ENCODE results near the gene PRRX2. TPM values are rescaled to one million over a fixed set of nuclear protein-coding genes. Genes with fewer than 3 reads are reported as not detected.

Gene PRRX2
- total RNA-seq, 5 donors from 2014 or later (not counting 1 experiment from before 2014, with no cell fraction given), result 0.26 TPM; not detected in 4

DNA sequence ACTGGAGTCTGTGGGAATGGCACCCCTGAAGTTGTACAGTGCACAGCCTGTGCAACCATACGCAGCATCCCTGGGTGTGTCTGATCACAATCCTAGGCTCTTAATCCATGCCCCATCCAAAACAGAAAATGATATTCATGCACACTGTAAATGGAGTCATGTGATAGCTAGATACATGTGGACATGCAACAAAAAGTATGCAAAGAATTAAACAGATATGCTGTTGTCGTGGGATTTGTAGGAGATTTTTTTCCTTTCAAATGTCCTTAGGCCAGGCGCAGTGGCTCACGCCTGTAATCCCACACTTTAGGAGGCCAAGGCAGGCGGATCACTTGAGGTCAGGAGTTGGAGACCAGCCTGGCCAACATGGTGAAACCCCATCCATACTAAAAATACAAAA, 36.1 kb downstream of the PRRX2 start:
- DNase-seq (no peak), ATAC-seq (replicated peaks in 1 of 4) (no peak)
- H3K9me3 ChIP-seq, result no peaks in the 10 kb centered on the region
- Mint-ChIP-seq H3K9me3 (no peaks in the 10 kb centered on the region), H3K27me3 (peaks cover 20 to 44% of the 10 kb centered on the region in 2 donors), H3K4me3 (no peak overlapping the region), H3K27ac (no peak overlapping the region), H3K36me3 (no peaks in the 10 kb centered on the region), H3K4me1 (peaks cover 3 to 5% (median 5%) of the 10 kb centered on the region in 3 donors)
- no peak overlapping the region for H3K4me3 ChIP-seq (ENCODE audit: control insufficient read depth in 1 of 2, extremely low read depth in 1 of 2, low read length in 1 of 2)
- ChIA-PET POLR2A (no interaction called here), CTCF (no interaction called here)
- H3K4me1 ChIP-seq (ENCODE audit: control insufficient read depth in 1 of 2, extremely low read depth in 1 of 2, insufficient read depth in 2 of 2, low read length in 2 of 2), result peaks cover 0 to 12% of the 10 kb centered on the region in 2 experiments
- no peaks in the 10 kb centered on the region for H3K36me3 ChIP-seq (ENCODE audit: control insufficient read depth in 2 of 2, extremely low read depth in 1 of 2, insufficient read depth in 1 of 2, low read length in 1 of 2)
- 92% methylated on average over 4 of the region's 5 CpGs for WGBS (ENCODE audit: insufficient coverage)
- H3K27ac ChIP-seq (ENCODE audit: low read length), result no peak overlapping the region
- H3K27me3 ChIP-seq (replicated peaks in 1 of 2; ENCODE audit: control insufficient read depth in 2 of 2, extremely low read depth in 1 of 2, insufficient read depth in 2 of 2, low read length in 1 of 2), result peaks cover 4 to 47% of the 10 kb centered on the region in 2 experiments

DNA sequence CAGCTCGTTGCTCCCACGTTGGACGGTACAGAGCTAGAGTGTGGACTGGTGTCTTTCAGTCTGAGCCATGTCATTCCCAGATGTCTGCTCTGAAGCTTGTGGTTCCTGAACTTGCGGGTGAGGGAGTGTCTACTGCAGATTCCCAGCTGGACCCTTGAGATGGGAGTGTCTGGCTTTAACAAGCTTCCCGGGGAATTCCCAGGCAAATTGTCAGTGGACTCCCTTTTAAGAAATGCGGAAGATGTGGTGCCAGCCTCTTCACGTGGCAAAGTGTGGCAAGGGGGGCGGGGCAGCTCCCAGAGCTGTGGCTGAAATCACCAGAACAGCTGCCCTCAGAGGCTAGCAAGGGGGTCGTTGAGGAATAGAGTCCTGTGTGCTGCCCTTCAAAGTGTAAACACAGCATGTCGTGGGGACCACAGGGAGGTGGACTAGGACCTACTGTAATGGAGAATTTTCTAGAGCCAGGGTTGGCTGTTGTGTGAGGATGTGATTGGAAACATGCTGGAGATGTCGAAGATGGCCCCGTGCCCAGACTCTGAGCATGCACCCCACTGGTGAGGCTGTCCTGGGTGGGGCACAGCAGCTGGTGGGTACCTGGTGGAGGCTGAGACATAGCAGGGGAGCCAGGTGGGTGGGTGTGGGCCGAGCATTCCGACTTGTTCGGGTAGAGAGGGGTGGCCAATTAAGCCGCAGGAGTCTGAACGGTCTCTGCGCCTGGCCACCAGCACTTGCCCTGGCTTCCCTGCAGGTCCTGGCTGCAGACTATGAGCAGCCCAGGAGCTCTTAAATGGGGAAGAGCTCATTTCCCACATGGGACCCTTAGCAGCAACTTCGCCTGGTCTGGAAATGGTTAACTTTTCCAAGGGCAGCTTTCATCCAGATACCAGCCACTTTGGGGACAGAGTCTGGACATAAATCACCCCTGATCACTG, 37.4 kb downstream of the PRRX2 start:
- Mint-ChIP-seq H3K4me1 (peaks cover 0 to 2% (median 0%) of the 10 kb centered on the region in 3 donors), H3K36me3 (no peaks in the 10 kb centered on the region), H3K27ac (no peak overlapping the region), H3K27me3 (peaks cover 15 to 38% of the 10 kb centered on the region in 2 donors), H3K4me3 (no peak overlapping the region), H3K9me3 (no peaks in the 10 kb centered on the region)
- no peak overlapping the region for H3K4me3 ChIP-seq (ENCODE audit: control insufficient read depth in 1 of 2, extremely low read depth in 1 of 2, low read length in 1 of 2)
- no peaks in the 10 kb centered on the region for H3K36me3 ChIP-seq (ENCODE audit: control insufficient read depth in 2 of 2, extremely low read depth in 1 of 2, insufficient read depth in 1 of 2, low read length in 1 of 2)
- H3K4me1 ChIP-seq (ENCODE audit: control insufficient read depth in 1 of 2, extremely low read depth in 1 of 2, insufficient read depth in 2 of 2, low read length in 2 of 2), result peaks cover 0 to 4% of the 10 kb centered on the region in 2 experiments
- peaks cover 2 to 36% of the 10 kb centered on the region in 2 experiments for H3K27me3 ChIP-seq (replicated peaks in 1 of 2; ENCODE audit: control insufficient read depth in 2 of 2, extremely low read depth in 1 of 2, insufficient read depth in 2 of 2, low read length in 1 of 2)
- H3K9me3 ChIP-seq, result no peaks in the 10 kb centered on the region
- CTCF ChIA-PET, result no interaction called here
- POLR2A ChIA-PET, result no interaction called here
- no peak for ATAC-seq (replicated peaks in 1 of 4)
- no peak overlapping the region for H3K27ac ChIP-seq (ENCODE audit: low read length)
- 78% methylated on average over 19 of the region's 19 CpGs for WGBS (ENCODE audit: insufficient coverage)
- DNase-seq, result no peak

GRCh38 chr9:129703667-129704355, 38.4 kb downstream of the PRRX2 start:
- peaks cover 14 to 32% of the 10 kb centered on the region in 2 donors for H3K27me3 Mint-ChIP-seq
- peaks cover 0 to 2% (median 0%) of the 10 kb centered on the region in 3 donors for H3K4me1 Mint-ChIP-seq
- Histone ChIP-seq H3K9me3 (no peaks in the 10 kb centered on the region), H3K4me1 (ENCODE audit: control insufficient read depth in 1 of 2, extremely low read depth in 1 of 2, insufficient read depth in 2 of 2, low read length in 2 of 2) (no peaks in the 10 kb centered on the region), H3K27ac (ENCODE audit: low read length) (no peak overlapping the region), H3K4me3 (ENCODE audit: control insufficient read depth in 1 of 2, extremely low read depth in 1 of 2, low read length in 1 of 2) (no peak overlapping the region), H3K27me3 (replicated peaks in 1 of 2; ENCODE audit: control insufficient read depth in 2 of 2, extremely low read depth in 1 of 2, insufficient read depth in 2 of 2, low read length in 1 of 2) (peaks cover 2 to 27% of the 10 kb centered on the region in 2 experiments), H3K36me3 (ENCODE audit: control insufficient read depth in 2 of 2, extremely low read depth in 1 of 2, insufficient read depth in 1 of 2, low read length in 1 of 2) (no peaks in the 10 kb centered on the region)
- no peak overlapping the region for H3K27ac Mint-ChIP-seq
- ChIA-PET CTCF (no interaction called here), POLR2A (no interaction called here)
- H3K9me3 Mint-ChIP-seq, result no peaks in the 10 kb centered on the region
- 67% methylated on average over 8 of the region's 17 CpGs for WGBS (ENCODE audit: insufficient coverage)
- ATAC-seq (replicated peaks in 1 of 4), result no peak
- H3K4me3 Mint-ChIP-seq, result no peak overlapping the region
- no peak for DNase-seq
- no peaks in the 10 kb centered on the region for H3K36me3 Mint-ChIP-seq

DNA sequence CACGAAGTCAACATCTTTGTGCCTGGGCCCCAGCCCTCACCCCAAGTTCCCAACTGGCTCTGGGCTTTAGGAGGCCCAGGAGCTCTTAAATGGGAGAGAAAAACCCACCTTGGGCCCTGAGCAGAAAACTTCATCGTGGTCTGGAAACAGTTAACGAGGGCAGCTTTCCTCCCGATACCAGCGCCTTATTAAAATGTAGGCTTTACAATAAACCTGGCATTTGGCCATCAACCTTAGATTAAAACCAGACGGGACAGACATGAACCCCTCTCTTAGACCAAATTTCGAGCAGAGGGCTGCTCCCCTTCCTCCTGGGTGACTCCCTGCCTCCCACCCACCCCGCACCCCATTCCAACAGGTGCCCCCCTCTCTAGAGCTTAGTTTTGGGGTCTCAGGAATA, 39.4 kb downstream of the PRRX2 start:
- Mint-ChIP-seq H3K27ac (no peak overlapping the region), H3K9me3 (no peaks in the 10 kb centered on the region), H3K36me3 (no peaks in the 10 kb centered on the region), H3K27me3 (peaks cover 8 to 22% of the 10 kb centered on the region in 2 donors), H3K4me3 (no peak overlapping the region), H3K4me1 (peaks cover 0 to 1% (median 0%) of the 10 kb centered on the region in 3 donors)
- POLR2A ChIA-PET, result interaction anchor here in 1 of 2 donors (0.6 kb wide), 1 partner anchor 79 kb away, joined by 3 read pairs; no protein-coding TSS in a partner anchor
- WGBS (ENCODE audit: insufficient coverage), result 86% methylated on average over 6 of the region's 8 CpGs
- no peak overlapping the region for H3K4me3 ChIP-seq (ENCODE audit: control insufficient read depth in 1 of 2, extremely low read depth in 1 of 2, low read length in 1 of 2)
- CTCF ChIA-PET, result no interaction called here
- H3K4me1 ChIP-seq (ENCODE audit: control insufficient read depth in 1 of 2, extremely low read depth in 1 of 2, insufficient read depth in 2 of 2, low read length in 2 of 2), result no peaks in the 10 kb centered on the region
- ATAC-seq (replicated peaks in 1 of 4) (no peak), DNase-seq (no peak)
- peaks cover 2 to 19% of the 10 kb centered on the region in 2 experiments for H3K27me3 ChIP-seq (replicated peaks in 1 of 2; ENCODE audit: control insufficient read depth in 2 of 2, extremely low read depth in 1 of 2, insufficient read depth in 2 of 2, low read length in 1 of 2)
- H3K36me3 ChIP-seq (ENCODE audit: control insufficient read depth in 2 of 2, extremely low read depth in 1 of 2, insufficient read depth in 1 of 2, low read length in 1 of 2), result no peaks in the 10 kb centered on the region
- H3K27ac ChIP-seq (ENCODE audit: low read length), result no peak overlapping the region
- no peaks in the 10 kb centered on the region for H3K9me3 ChIP-seq

GRCh38 chr9:129708793-129709192, 43.3 kb downstream of the PRRX2 start:
- peaks cover 0 to 7% of the 10 kb centered on the region in 2 experiments for H3K27me3 ChIP-seq (replicated peaks in 1 of 2; ENCODE audit: control insufficient read depth in 2 of 2, extremely low read depth in 1 of 2, insufficient read depth in 2 of 2, low read length in 1 of 2)
- H3K27ac ChIP-seq (ENCODE audit: low read length), result no peak overlapping the region
- ChIA-PET CTCF (no interaction called here), POLR2A (interaction anchor here in 1 of 2 donors (0.6 kb wide), 1 partner anchor 16 kb away, joined by 6 read pairs; no protein-coding TSS in a partner anchor)
- no peak for ATAC-seq (replicated peaks in 1 of 4)
- WGBS (ENCODE audit: insufficient coverage), result 92% methylated on average over 5 of the region's 6 CpGs
- Mint-ChIP-seq H3K9me3 (no peaks in the 10 kb centered on the region), H3K27ac (no peak overlapping the region), H3K27me3 (no peaks in the 10 kb centered on the region), H3K4me3 (no peak overlapping the region), H3K4me1 (peaks cover 23 to 25% (median 23%) of the 10 kb centered on the region in 3 donors), H3K36me3 (no peaks in the 10 kb centered on the region)
- H3K36me3 ChIP-seq (ENCODE audit: control insufficient read depth in 2 of 2, extremely low read depth in 1 of 2, insufficient read depth in 1 of 2, low read length in 1 of 2), result no peaks in the 10 kb centered on the region
- no peaks in the 10 kb centered on the region for H3K9me3 ChIP-seq
- no peak for DNase-seq
- no peak overlapping the region for H3K4me3 ChIP-seq (ENCODE audit: control insufficient read depth in 1 of 2, extremely low read depth in 1 of 2, low read length in 1 of 2)
- peaks cover 6 to 31% of the 10 kb centered on the region in 2 experiments for H3K4me1 ChIP-seq (ENCODE audit: control insufficient read depth in 1 of 2, extremely low read depth in 1 of 2, insufficient read depth in 2 of 2, low read length in 2 of 2)

- Mint-ChIP-seq H3K27ac (no peak overlapping the region), H3K9me3 (no peaks in the 10 kb centered on the region), H3K36me3 (no peaks in the 10 kb centered on the region), H3K4me3 (no peak overlapping the region), H3K27me3 (no peaks in the 10 kb centered on the region), H3K4me1 (peaks cover 23 to 25% (median 23%) of the 10 kb centered on the region in 3 donors)
- H3K27ac ChIP-seq (ENCODE audit: low read length), result no peak overlapping the region
- ChIA-PET CTCF (no interaction called here), POLR2A (no interaction called here)
- H3K36me3 ChIP-seq (ENCODE audit: control insufficient read depth in 2 of 2, extremely low read depth in 1 of 2, insufficient read depth in 1 of 2, low read length in 1 of 2), result no peaks in the 10 kb centered on the region
- no peak for DNase-seq
- peaks cover 0 to 7% of the 10 kb centered on the region in 2 experiments for H3K27me3 ChIP-seq (replicated peaks in 1 of 2; ENCODE audit: control insufficient read depth in 2 of 2, extremely low read depth in 1 of 2, insufficient read depth in 2 of 2, low read length in 1 of 2)
- H3K4me3 ChIP-seq (ENCODE audit: control insufficient read depth in 1 of 2, extremely low read depth in 1 of 2, low read length in 1 of 2), result no peak overlapping the region
- 65% methylated on average over 5 of the region's 17 CpGs for WGBS (ENCODE audit: insufficient coverage)
- no peaks in the 10 kb centered on the region for H3K9me3 ChIP-seq
- H3K4me1 ChIP-seq (ENCODE audit: control insufficient read depth in 1 of 2, extremely low read depth in 1 of 2, insufficient read depth in 2 of 2, low read length in 2 of 2), result peaks cover 6 to 31% of the 10 kb centered on the region in 2 experiments
- no peak for ATAC-seq (replicated peaks in 1 of 4)
Observed at GRCh38 chr9:129709438-129710168, 44.2 kb downstream of the PRRX2 start.

Data from T-cell (primary cell).